ENCODE data around the gene SF3A1. TPM values are rescaled to one million over a fixed set of nuclear protein-coding genes. Genes with fewer than 3 reads are reported as not detected.
A peak's percentile ranks its signal among the peaks of the same experiment; 100 is the strongest.

SF3A1 gene
- total and polyA plus RNA-seq, 11 donors = 11.4 to 142 (median 77.4) TPM

- DNase-seq (no peak), ATAC-seq (no peak)
- Histone ChIP-seq H3K27ac (peak overlapping the region in 1 of 12 donors; percentile 66), H3K4me1 (peaks cover 0 to 40% (median 28%) of the 10 kb centered on the region in 12 donors), H3K4me3 (no peak overlapping the region), H3K27me3 (no peaks in the 10 kb centered on the region), H3K36me3 (peaks cover 0 to 30% (median 21%) of the 10 kb centered on the region in 9 donors), H3K9me3 (no peaks in the 10 kb centered on the region)
- WGBS, 4 donors = 83 to 87% (median 84%) methylated on average over 5 of the region's 5 CpGs
- intact Hi-C loops (cut with DNase I) = loop anchor here in 7 of 10 donors (1.0 to 5.0 kb wide), 7 partner anchors 29 to 59 kb away; partner anchors contain the start of genes CASTOR1 (in 5 of the 7), RNF215 (in 2 of the 7), CCDC157 (in 1 of the 7) and SF3A1 (in 1 of the 7)
- TF ChIP-seq POLR2A (IDR thresholded peaks at IDR 0.05) (no peak), CTCF (IDR thresholded peaks at IDR 0.05) (peak in 1 of 12 donors; percentile 10)
Observed at GRCh38 chr22:30327864-30328345, 28.8 kb downstream of the SF3A1 start.

GRCh38 chr22:30326706-30327362 is 29.9 kb downstream of the SF3A1 start, which contains the start of gene TBC1D10A:
TBC1D10A (minus strand) TSS chr22:30326941; CDS start chr22:30326881, 60 bp downstream.
- ATAC-seq (peak; percentile 87 to 97 (median 93)), DNase-seq (peak; percentile 91 to 95 (median 92))
- 0 to 1% (median 1%) methylated on average over 21 to 69 of the region's 69 CpGs for WGBS, 4 donors
- Histone ChIP-seq H3K36me3 (peaks cover 0 to 19% (median 12%) of the 10 kb centered on the region in 9 donors), H3K9me3 (no peaks in the 10 kb centered on the region), H3K4me1 (peaks cover under 1 to 51% (median 37%) of the 10 kb centered on the region in 12 donors), H3K27ac (peak within 1 kb of the TSS; percentile 48 to 95 (median 88)), H3K4me3 (peak within 1 kb of the TSS; percentile 64 to 100 (median 94)), H3K27me3 (no peaks in the 10 kb centered on the region)
- intact Hi-C loops (cut with DNase I) = loop anchor here in 8 of 10 donors (1.0 to 5.0 kb wide), 8 partner anchors 30 to 60 kb away; partner anchors contain the start of genes CASTOR1 (in 6 of the 8), RNF215 (in 2 of the 8), CCDC157 (in 1 of the 8) and SF3A1 (in 1 of the 8)
- TF ChIP-seq CTCF (IDR thresholded peaks at IDR 0.05) (no peak), POLR2A (IDR thresholded peaks at IDR 0.05) (peak in 1 of 2 donors; percentile 96)

GRCh38 chr22:30326255-30326705 is 30.4 kb downstream of the SF3A1 start:
- intact Hi-C loops (cut with DNase I) = loop anchor here in 8 of 10 donors (1.0 to 5.0 kb wide), 7 partner anchors 31 to 61 kb away; partner anchors contain the start of genes CASTOR1 (in 6 of the 8), RNF215 (in 2 of the 8), CCDC157 (in 1 of the 8) and SF3A1 (in 1 of the 8)
- DNase-seq = peak in 4 of 5 donors; percentile 48 to 66 (median 50)
- Histone ChIP-seq H3K27ac (peak overlapping the region; percentile 48 to 95 (median 88)), H3K4me3 (peak overlapping the region; percentile 64 to 100 (median 94)), H3K36me3 (peaks cover 0 to 14% (median 8%) of the 10 kb centered on the region in 9 donors), H3K27me3 (no peaks in the 10 kb centered on the region), H3K4me1 (peaks cover 6 to 56% (median 42%) of the 10 kb centered on the region in 12 donors), H3K9me3 (no peaks in the 10 kb centered on the region)
- ATAC-seq = peak; percentile 19 to 63 (median 51)
- TF ChIP-seq POLR2A (IDR thresholded peaks at IDR 0.05) (no peak), CTCF (IDR thresholded peaks at IDR 0.05) (no peak)
- WGBS, 4 donors = 0 to 2% (median 1%) methylated on average over 29 to 34 of the region's 34 CpGs

Data from heart left ventricle (tissue), 16 donors.